ENCODE measurements around the gene SLC30A2. TPM values are rescaled to one million over a fixed set of nuclear protein-coding genes. Genes with fewer than 3 reads are reported as not detected.
A peak's percentile ranks its signal among the peaks of the same experiment; 100 is the strongest.

Gene SLC30A2
- total RNA-seq, 2 donors from 2014 or later = 0.22 to 0.63 TPM

DNA sequence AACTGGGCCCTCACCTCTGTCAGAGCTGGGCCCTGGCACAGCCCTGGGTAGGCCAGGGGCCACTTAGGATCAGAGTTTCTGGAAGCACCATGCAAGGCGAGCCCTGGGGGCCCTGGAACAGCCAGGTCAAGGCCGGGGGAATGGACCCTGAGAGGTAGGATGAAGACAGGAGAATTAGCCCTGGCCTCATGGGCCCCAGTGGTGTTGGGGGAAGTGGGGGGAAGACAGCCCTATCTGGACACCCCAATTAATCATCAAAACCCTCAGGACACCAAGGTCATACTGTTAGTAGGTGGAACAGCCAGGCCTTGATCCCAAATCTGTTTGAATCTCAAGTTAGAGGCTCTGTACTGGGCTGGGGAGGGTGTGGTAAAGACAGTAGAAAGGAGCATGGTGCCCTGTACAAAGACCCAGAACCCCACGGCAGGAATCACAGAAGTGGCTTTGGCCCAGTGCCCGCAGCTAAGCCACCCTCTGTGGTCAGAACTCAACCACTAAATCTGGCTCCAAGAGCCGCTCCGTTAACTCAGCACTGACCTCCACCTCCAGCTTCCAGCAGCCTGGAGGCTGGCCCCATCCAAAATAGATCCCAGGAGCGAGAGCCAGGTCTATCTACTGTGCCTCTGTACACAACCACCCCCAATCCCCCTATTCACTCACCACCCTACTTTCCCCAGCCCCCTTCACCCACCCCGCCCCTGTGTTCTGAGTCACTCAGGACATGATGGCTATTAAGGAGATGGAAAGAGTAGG is 35.5 kb upstream of the SLC30A2 start:
- H3K27ac ChIP-seq = peak overlapping the region; percentile 78 to 89
- H3K9me3 ChIP-seq = no peaks in the 10 kb centered on the region
- peaks cover 0 to 22% of the 10 kb centered on the region in 2 donors for H3K4me1 ChIP-seq
- TF ChIP-seq, protein P1, sequence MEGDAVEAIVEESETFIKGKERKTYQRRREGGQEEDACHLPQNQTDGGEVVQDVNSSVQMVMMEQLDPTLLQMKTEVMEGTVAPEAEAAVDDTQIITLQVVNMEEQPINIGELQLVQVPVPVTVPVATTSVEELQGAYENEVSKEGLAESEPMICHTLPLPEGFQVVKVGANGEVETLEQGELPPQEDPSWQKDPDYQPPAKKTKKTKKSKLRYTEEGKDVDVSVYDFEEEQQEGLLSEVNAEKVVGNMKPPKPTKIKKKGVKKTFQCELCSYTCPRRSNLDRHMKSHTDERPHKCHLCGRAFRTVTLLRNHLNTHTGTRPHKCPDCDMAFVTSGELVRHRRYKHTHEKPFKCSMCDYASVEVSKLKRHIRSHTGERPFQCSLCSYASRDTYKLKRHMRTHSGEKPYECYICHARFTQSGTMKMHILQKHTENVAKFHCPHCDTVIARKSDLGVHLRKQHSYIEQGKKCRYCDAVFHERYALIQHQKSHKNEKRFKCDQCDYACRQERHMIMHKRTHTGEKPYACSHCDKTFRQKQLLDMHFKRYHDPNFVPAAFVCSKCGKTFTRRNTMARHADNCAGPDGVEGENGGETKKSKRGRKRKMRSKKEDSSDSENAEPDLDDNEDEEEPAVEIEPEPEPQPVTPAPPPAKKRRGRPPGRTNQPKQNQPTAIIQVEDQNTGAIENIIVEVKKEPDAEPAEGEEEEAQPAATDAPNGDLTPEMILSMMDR (IDR thresholded peaks at IDR 0.05) = no peak
- DNase-seq (ENCODE audit: low spot score) = no peak
- H3K27me3 ChIP-seq = no peaks in the 10 kb centered on the region
- no peaks in the 10 kb centered on the region for H3K36me3 ChIP-seq
- no peak overlapping the region for H3K4me3 ChIP-seq

DNA sequence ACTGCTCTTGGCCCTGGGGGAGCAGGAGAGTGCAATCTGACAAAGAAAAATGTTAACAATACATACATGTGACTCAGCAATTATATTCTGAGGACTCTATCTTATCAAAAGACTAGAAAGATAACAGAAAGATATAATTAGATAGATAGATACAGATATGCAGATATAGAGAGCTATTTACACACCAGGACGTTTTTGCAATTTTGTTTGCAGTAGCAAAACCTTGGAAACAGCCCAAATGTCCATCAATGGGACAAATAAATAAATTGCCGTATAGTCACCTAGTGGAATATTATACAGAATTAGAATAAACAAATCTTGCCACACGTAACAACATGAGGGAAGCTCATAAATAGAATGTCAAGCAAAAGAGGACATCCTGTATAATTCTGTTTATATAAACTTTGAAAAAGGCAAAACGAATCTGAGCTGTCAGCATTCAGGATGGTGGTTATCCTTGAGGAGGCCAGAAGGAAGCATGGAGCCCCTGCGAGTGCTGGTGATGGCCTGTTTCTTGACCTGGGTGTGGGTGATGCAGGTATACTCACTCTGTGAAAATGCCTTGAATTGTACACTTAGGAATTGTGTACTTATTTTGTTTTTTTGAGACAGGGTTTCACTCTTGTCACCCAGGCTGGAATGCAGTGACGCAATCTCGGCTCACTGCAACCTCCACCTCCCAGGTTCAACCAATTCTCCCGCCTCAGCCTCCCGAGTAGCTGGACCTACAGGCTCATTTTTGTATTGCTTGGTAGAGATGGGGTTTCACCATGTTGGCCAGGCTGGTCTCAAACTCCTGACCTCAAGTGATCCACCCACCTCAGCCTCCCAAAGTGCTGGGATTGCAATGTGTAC is 34.3 kb upstream of the SLC30A2 start:
- no peak overlapping the region for H3K4me3 ChIP-seq
- peak overlapping the region; percentile 72 to 89 for H3K27ac ChIP-seq
- H3K9me3 ChIP-seq = no peaks in the 10 kb centered on the region
- no peak for DNase-seq (ENCODE audit: low spot score)
- TF ChIP-seq, protein P1 (IDR thresholded peaks at IDR 0.05) = no peak
- no peaks in the 10 kb centered on the region for H3K36me3 ChIP-seq
- H3K27me3 ChIP-seq = no peaks in the 10 kb centered on the region
- peaks cover 0 to 32% of the 10 kb centered on the region in 2 donors for H3K4me1 ChIP-seq

DNA sequence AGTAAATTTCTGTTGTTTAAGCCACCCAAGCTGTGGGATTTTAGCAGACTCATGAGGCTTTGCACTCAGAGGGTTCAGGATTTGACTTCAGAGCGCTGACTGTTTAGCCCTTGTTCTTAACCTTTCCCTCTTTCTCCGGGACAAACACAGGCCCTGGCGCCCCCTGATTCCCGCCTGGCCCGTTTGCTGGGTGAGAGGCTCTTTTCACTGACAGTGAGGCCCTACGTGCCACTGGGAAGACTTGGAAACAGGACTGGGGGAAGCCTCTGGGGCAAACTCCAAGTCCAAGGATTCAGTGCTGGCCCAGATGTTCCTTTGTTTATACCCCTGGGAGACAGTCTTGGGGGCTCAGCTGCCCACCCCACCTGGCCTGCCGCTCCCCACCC is 33.3 kb upstream of the SLC30A2 start:
- TF ChIP-seq, protein P1 (IDR thresholded peaks at IDR 0.05) = no peak
- Histone ChIP-seq H3K4me1 (peaks cover 0 to 32% of the 10 kb centered on the region in 2 donors), H3K4me3 (no peak overlapping the region), H3K9me3 (no peaks in the 10 kb centered on the region), H3K27ac (peak overlapping the region; percentile 72 to 89), H3K36me3 (no peaks in the 10 kb centered on the region), H3K27me3 (no peaks in the 10 kb centered on the region)
- no peak for DNase-seq (ENCODE audit: low spot score)

DNA sequence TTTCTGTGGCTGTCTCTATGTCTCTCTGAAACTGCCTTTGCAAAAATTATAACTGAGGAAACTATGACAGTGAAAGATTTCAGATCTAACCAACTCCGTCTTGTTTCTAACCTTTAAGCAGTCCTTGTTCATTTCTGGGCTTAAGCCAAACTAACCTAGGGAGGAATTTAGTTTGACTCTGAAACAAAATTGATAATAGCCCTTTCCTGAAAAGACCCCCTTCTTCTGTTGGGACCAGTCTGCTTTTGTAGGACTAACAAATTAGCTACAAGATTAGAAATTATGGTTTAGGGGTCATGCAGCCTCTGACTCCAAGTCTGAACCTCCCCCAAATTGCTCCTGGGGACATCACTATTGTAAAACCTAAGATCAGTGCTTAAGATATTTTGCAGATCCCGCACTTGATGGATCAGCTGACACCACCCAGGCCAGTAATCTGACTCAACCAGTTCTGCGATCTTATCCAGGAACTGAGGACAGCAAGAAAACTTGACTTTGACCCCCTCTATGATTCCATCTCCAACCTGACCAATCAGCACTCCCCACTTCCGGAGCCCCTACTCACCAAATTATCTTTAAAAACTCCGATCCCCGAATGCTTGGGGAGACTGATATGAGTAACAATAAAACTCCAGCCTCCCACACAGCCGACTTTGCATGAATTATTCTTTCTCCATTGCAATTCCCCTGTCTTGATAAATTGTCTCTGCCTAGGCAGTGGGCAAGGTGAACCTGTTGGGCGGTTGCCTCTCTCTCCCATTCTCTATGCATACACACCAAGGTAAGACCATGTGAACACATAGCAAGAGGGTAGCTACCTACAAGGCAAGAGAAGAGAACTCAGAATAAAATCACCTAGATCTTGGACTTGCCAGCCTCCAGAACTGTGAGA is 32.6 kb upstream of the SLC30A2 start:
- DNase-seq (ENCODE audit: low spot score) = no peak
- Histone ChIP-seq H3K27me3 (no peaks in the 10 kb centered on the region), H3K4me1 (peaks cover 0 to 28% of the 10 kb centered on the region in 2 donors), H3K4me3 (no peak overlapping the region), H3K9me3 (no peaks in the 10 kb centered on the region), H3K36me3 (no peaks in the 10 kb centered on the region), H3K27ac (peak overlapping the region; percentile 72 to 89)
- TF ChIP-seq, protein P1 (IDR thresholded peaks at IDR 0.05) = no peak

DNA sequence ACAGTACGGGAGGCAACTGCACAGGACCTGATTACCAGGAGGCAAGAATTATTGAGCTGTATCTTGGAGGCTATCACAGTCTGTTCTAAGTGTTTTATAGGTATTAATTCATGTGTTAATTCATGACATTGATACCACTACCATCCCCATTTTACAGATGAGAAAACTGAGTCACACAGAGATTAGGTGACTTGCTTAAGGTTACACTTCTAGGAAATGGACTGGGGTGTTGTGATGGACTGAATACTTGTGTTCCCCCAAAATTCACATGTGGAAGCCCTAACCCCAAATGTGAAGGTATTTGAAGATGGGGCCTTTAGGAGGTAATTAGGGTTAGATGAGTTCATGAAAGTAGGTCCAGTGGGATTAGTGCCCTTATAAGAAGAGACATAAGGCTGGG is 31.6 kb upstream of the SLC30A2 start:
- peaks cover 0 to 26% of the 10 kb centered on the region in 2 donors for H3K4me1 ChIP-seq
- H3K27ac ChIP-seq = peak overlapping the region in 1 of 2 donors; percentile 89

More for the DNA sequence above, 31.6 kb upstream of the SLC30A2 start:
- no peak for DNase-seq (ENCODE audit: low spot score)
- H3K4me3 ChIP-seq = no peak overlapping the region
- TF ChIP-seq, protein P1 (IDR thresholded peaks at IDR 0.05) = no peak
- H3K36me3 ChIP-seq = no peaks in the 10 kb centered on the region
- H3K27me3 ChIP-seq = no peaks in the 10 kb centered on the region
- no peaks in the 10 kb centered on the region for H3K9me3 ChIP-seq
